GM19324 (cell line): ENCODE measurements around the gene REEP1.
"Not testable (repeated sequence)": the region's sequence is repeated elsewhere in the genome, so short reads cannot be mapped to it uniquely, and the experiment has no call there.

Source experiments
- ATAC-seq: cut with Tn5 transposase; IDR thresholded peaks from one replicate; pipeline ENCODE4 v1.9.1; 2021; ENCODE audit warnings: mild to moderate bottlenecking, moderate library complexity; ENCODE audit not compliant: unreplicated experiment, low FRiP score

REEP1 gene

GRCh38 chr2:86249579-86250391, 87.6 kb downstream of the REEP1 start:
- ATAC-seq = no peak

GRCh38 chr2:86249176-86249575, 88.2 kb downstream of the REEP1 start:
- no peak for ATAC-seq

GRCh38 chr2:86245222-86245621, 92.2 kb downstream of the REEP1 start:
- not testable (repeated sequence) for ATAC-seq

- not testable (repeated sequence) for ATAC-seq
These were observed 92.6 kb downstream of the REEP1 start for GRCh38 chr2:86244781-86245180.

GRCh38 chr2:86243950-86244733, 93.3 kb downstream of the REEP1 start:
- no peak for ATAC-seq

GRCh38 chr2:86243272-86243671, 94.2 kb downstream of the REEP1 start:
- ATAC-seq = no peak

- no peak for ATAC-seq
These were observed 95.8 kb downstream of the REEP1 start for GRCh38 chr2:86241611-86242010.

GRCh38 chr2:86240251-86240650, 97.2 kb downstream of the REEP1 start:
- ATAC-seq = no peak

- no peak for ATAC-seq
These were observed 97.7 kb downstream of the REEP1 start for GRCh38 chr2:86239745-86240144.

GRCh38 chr2:86239326-86239725, 98.1 kb downstream of the REEP1 start:
- ATAC-seq = no peak

- ATAC-seq = no peak
These were observed 99.1 kb downstream of the REEP1 start for GRCh38 chr2:86238354-86238753.

- ATAC-seq = no peak
These were observed 100.3 kb downstream of the REEP1 start for GRCh38 chr2:86237172-86237571.

- ATAC-seq = no peak
These were observed 102.0 kb downstream of the REEP1 start for GRCh38 chr2:86235196-86235980.

GRCh38 chr2:86234563-86235131, 102.8 kb downstream of the REEP1 start:
- no peak for ATAC-seq

GRCh38 chr2:86233436-86233835, 104.0 kb downstream of the REEP1 start:
- ATAC-seq = no peak

GRCh38 chr2:86232910-86233309, 104.5 kb downstream of the REEP1 start:
- ATAC-seq = no peak

- no peak for ATAC-seq
These were observed 105.0 kb downstream of the REEP1 start for GRCh38 chr2:86232373-86232784.

- no peak for ATAC-seq
These were observed 105.6 kb downstream of the REEP1 start for GRCh38 chr2:86231680-86232372.

- no peak for ATAC-seq
These were observed 106.5 kb downstream of the REEP1 start for GRCh38 chr2:86230961-86231360.

- ATAC-seq = no peak
These were observed 108.2 kb downstream of the REEP1 start for GRCh38 chr2:86229221-86229620.
